Measurements from ENCODE around the gene BMP8A.

- TF ChIP-seq CTCF (IDR thresholded peaks at IDR 0.05) (no peak), POLR2A (IDR thresholded peaks at IDR 0.05) (no peak)
Measured at GRCh38 chr1:39561279-39561678, 69.8 kb downstream of the BMP8A start.
